ENCODE data around the gene TLE7.
A peak's percentile ranks its signal among the peaks of the same experiment; 100 is the strongest.

Gene TLE7

GRCh38 chr16:71442051-71442440 is at the start of gene TLE7:
TLE7 (minus strand) TSS chr16:71442054; CDS start chr16:71433324, 8,730 bp downstream.
- no peak for DNase-seq (ENCODE audit: low read depth)

DNA sequence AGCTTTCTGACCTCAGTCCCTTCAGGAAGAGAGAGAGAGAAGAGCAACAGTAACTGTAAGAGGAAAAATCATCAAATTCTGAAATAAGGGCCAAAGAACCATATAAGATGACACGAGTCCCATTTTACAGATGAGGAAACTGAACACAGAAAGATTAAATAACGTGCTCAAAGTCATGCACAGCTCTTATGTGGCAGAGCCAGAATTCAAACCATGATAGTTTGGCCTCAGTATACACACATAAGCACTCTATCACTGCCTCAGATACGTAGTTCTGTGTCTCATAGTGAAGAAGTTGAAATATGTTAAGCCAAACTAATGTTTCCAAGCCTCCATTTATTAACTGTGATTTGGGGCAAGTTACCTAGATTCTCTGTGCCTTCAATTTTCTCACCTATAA is 49.2 kb upstream of the TLE7 start:
- DNase-seq (ENCODE audit: low read depth) = no peak

- no peak for DNase-seq (ENCODE audit: low read depth)
Measured at GRCh38 chr16:71490361-71490760, 48.5 kb upstream of the TLE7 start.

DNA sequence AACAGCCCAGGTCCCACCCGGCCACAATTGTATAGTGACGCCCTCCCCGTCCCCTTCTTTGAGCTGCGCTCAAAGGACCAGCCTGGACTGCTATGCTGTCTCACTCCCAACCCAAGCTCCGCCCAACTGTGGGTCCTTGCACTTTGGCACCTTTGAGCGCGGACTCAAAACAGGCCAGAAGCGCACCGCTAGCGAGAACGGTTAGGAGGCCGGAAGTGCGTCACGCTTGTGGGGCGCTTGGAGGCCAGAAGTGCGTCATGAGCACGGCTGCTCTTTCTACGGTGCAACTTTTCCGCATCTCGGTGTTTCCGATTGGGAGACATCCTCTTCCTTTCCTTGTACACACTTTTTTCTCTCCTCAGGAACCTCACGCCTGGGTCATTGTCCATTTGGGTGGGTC is 47.3 kb upstream of the TLE7 start, which contains the start of gene ZNF19:
Gene ZNF19, minus strand, starts transcription at position 203 of the 400 bp plus-strand sequence. CDS start 7,210 bp downstream, outside the sequence.
- no peak for DNase-seq (ENCODE audit: low read depth)

- peak; percentile 59 for DNase-seq (ENCODE audit: low read depth)
Measured at GRCh38 chr16:71484006-71484893, 42.4 kb upstream of the TLE7 start.

GRCh38 chr16:71482569-71482968 is 40.7 kb upstream of the TLE7 start:
- no peak for DNase-seq (ENCODE audit: low read depth)

GRCh38 chr16:71480956-71481355 is 39.1 kb upstream of the TLE7 start:
- DNase-seq (ENCODE audit: low read depth) = no peak

- no peak for DNase-seq (ENCODE audit: low read depth)
Measured at GRCh38 chr16:71479420-71479819, 37.6 kb upstream of the TLE7 start.

GRCh38 chr16:71476457-71477124 is 34.7 kb upstream of the TLE7 start:
- DNase-seq (ENCODE audit: low read depth) = no peak

DNA sequence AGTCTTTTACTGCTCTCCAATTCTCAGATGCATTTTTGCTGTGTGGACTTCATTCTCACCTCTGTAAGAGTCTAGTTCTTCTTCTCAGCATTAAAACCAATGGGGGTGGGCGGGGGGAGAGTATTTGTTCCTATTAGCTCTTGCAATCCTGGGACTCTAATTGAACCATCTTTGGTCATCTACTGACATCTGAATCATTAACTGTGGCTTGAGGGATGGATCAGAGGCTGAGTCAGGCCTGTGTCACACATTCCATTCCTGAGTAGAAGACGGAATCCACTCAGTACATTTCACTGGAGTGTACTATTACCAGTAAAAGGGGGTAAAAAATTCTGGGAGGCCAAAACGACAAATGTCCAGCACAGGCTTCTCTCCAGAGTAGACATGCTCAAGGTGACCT is 33.0 kb upstream of the TLE7 start:
- no peak for DNase-seq (ENCODE audit: low read depth)

DNA sequence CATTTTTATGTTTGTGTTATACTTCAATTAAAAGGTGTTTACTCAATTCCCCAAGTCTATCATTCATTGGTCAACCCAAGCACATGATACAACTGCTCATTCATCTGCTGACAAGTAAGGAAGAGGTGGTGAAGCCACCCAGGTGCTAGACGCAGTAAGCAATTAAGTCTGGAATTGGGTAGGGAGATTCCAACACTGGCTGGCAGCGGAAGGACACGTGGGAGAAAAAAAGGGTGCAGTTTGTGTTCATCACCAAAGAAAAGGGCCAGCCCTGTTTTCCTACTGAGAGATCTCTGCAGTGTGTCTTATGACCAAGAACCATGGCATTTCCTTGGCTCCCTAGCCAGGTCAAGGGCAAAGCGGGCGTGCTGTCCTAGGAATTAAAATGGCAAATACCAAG is 32.0 kb upstream of the TLE7 start:
- DNase-seq (ENCODE audit: low read depth) = no peak

- no peak for DNase-seq (ENCODE audit: low read depth)
Measured at GRCh38 chr16:71472931-71473330, 31.1 kb upstream of the TLE7 start.

GRCh38 chr16:71472051-71472450 is 30.2 kb upstream of the TLE7 start:
- no peak for DNase-seq (ENCODE audit: low read depth)

DNA sequence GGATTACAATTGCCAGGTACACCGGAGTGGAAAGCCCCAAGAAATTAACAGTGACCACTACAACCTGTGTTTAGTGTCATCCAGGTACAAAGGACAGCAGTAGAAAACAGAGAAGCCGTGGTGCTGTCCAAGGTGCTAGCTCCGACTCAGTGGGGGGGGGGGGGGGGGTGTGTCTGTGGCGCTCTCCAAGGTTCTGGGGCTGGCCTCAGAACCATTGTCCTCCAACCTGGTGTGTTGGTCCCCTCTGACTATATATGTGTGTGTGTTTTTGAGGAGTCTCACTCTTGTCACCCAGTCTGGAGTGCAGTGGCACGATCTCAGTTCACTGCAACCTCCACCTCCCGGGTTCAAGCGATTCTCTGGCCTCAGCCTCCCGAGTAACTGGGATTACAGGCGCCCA is 26.0 kb upstream of the TLE7 start:
- DNase-seq (ENCODE audit: low read depth) = peak; percentile 17

DNA sequence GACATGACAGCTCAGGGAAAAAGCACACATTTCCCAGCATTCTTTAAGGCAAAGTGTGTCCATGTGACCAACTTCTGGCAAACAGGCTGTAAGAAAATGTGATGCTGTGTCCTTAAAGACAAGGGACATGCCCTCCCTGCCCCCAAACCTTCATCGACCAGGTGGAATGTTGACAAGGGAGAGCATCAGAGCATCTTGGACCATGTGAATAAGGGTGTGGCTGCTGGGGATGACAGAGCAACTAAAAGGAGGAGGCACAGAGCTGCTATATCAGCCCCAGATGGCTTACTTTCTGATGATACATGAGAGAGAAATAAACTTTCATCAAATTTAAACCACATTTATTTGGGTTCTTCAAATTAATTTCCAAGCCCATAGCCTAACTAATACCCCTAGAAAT is 22.4 kb upstream of the TLE7 start:
- no peak for DNase-seq (ENCODE audit: low read depth)

GRCh38 chr16:71461686-71462648 is 20.1 kb upstream of the TLE7 start, which contains the start of gene ZNF23:
ZNF23 (minus strand) TSS chr16:71462247; CDS start chr16:71456796, 5,451 bp downstream.
- peak; percentile 71 for DNase-seq (ENCODE audit: low read depth)

DNA sequence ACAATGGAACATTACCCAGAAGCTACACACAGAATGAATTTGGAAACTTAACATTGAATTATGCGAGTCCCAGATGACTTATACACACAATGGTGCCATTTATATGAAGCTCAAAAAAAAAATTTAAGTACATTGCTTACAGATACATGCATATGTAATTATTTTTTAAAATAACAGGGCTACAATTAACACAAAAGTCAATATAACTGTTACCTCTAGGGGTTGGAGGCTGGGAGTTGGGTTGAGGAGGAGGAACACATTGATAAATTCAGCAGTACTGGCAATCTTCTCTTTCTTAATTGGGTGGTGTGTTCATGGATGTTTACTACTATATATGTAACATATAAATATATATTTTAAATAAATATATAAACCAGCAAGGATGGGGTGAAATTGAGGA is 19.1 kb upstream of the TLE7 start:
- no peak for DNase-seq (ENCODE audit: low read depth)

DNA sequence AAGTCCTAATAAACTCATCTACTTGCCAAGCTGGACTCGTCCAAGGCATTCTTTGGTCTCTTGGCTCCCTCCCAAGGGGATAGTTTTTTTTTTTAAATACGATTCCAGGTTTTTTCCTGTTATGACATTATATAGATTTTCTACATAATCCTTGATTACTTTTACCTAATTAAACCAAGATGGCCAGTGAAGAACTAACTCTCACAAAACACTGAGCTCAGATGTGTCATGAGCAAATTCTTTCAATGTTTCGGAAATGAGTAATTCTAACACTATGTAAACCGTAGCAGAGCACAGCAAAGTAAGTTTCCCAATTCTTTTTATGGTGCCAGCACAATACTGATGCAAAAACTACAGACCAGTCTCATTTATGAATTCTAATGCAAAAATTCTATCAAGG is 18.4 kb upstream of the TLE7 start:
- no peak for DNase-seq (ENCODE audit: low read depth)

- no peak for DNase-seq (ENCODE audit: low read depth)
Measured at GRCh38 chr16:71459510-71459909, 17.7 kb upstream of the TLE7 start.

DNA sequence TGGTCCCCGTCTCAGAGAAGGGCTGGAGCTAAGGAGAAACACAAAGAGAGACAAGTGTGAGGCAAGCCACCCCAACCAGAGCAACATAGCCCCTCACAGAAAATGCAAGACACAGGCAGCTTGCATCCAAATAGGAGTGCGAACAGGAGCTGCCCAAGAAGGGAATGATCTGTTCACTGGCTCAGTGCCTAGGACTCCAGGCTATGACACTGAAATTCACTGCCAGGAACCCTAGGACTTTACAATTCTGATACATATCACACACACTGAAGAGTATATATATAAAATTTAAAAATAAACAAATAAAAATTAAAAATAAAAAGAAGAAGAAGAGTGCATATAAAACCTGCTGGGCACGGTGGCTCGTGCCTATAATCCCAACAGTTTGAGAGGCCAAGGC is 14.9 kb upstream of the TLE7 start:
- DNase-seq (ENCODE audit: low read depth) = no peak

GRCh38 chr16:71453036-71453435 is 11.2 kb upstream of the TLE7 start:
- DNase-seq (ENCODE audit: low read depth) = no peak

GRCh38 chr16:71449020-71449419 is 7.2 kb upstream of the TLE7 start:
- DNase-seq (ENCODE audit: low read depth) = no peak
